ENCODE data around the gene LRP10.
A peak's percentile ranks its signal among the peaks of the same experiment; 100 is the strongest.
"Not testable (repeated sequence)": the region's sequence is repeated elsewhere in the genome, so short reads cannot be mapped to it uniquely, and the experiment has no call there.

The LRP10 gene

GRCh38 chr14:22871224-22872032, at the start of gene LRP10:
LRP10 (plus strand) TSS chr14:22871740; CDS start chr14:22872304, 564 bp downstream.
- DNase-seq (ENCODE audit: low read depth in 2 of 2) = peak; percentile 44 to 64

- DNase-seq (ENCODE audit: low read depth in 2 of 2) = no peak
These were observed 49.4 kb upstream of the LRP10 start for GRCh38 chr14:22822016-22822570.

- DNase-seq (ENCODE audit: low read depth in 2 of 2) = peak; percentile 37 to 57
These were observed 48.9 kb upstream of the LRP10 start for GRCh38 chr14:22822571-22823098.

GRCh38 chr14:22824711-22825359, 46.7 kb upstream of the LRP10 start:
- DNase-seq (ENCODE audit: low read depth in 2 of 2) = no peak

- not testable (repeated sequence) for DNase-seq (ENCODE audit: low read depth in 2 of 2)
These were observed 42.4 kb upstream of the LRP10 start for GRCh38 chr14:22829076-22829660.

GRCh38 chr14:22829661-22830442, 41.7 kb upstream of the LRP10 start, which contains the start of gene MRPL52:
MRPL52 (plus strand) TSS chr14:22829887; CDS start chr14:22829913, 26 bp downstream.
- DNase-seq (ENCODE audit: low read depth in 2 of 2) = peak; percentile 77 to 83

- no peak for DNase-seq (ENCODE audit: low read depth in 2 of 2)
These were observed 41.0 kb upstream of the LRP10 start for GRCh38 chr14:22830443-22831010.

GRCh38 chr14:22835505-22835904, 36.0 kb upstream of the LRP10 start:
- no peak for DNase-seq (ENCODE audit: low read depth in 2 of 2)

GRCh38 chr14:22836301-22837113, 35.0 kb upstream of the LRP10 start, which contains the start of gene MMP14:
MMP14 (plus strand) TSS chr14:22836585; CDS start chr14:22836818, 233 bp downstream.
- DNase-seq (ENCODE audit: low read depth in 2 of 2) = no peak

GRCh38 chr14:22837114-22837749, 34.3 kb upstream of the LRP10 start:
- no peak for DNase-seq (ENCODE audit: low read depth in 2 of 2)

- DNase-seq (ENCODE audit: low read depth in 2 of 2) = no peak
These were observed 33.6 kb upstream of the LRP10 start for GRCh38 chr14:22837750-22838538.

GRCh38 chr14:22838631-22839041, 32.9 kb upstream of the LRP10 start:
- no peak for DNase-seq (ENCODE audit: low read depth in 2 of 2)

GRCh38 chr14:22839159-22839779, 32.3 kb upstream of the LRP10 start:
- no peak for DNase-seq (ENCODE audit: low read depth in 2 of 2)

GRCh38 chr14:22841311-22841710, 30.2 kb upstream of the LRP10 start:
- no peak for DNase-seq (ENCODE audit: low read depth in 2 of 2)

GRCh38 chr14:22841769-22842168, 29.8 kb upstream of the LRP10 start:
- DNase-seq (ENCODE audit: low read depth in 2 of 2) = no peak

GRCh38 chr14:22842211-22843122, 29.1 kb upstream of the LRP10 start:
- DNase-seq (ENCODE audit: low read depth in 2 of 2) = no peak
